GM19438 (cell line): ENCODE data around the gene SSTR5.

Experiments used
- ATAC-seq: cut with Tn5 transposase; IDR thresholded peaks from one replicate; pipeline ENCODE4 v1.9.1; 2021; ENCODE audit warnings: low read depth; ENCODE audit not compliant: unreplicated experiment

Gene SSTR5

DNA sequence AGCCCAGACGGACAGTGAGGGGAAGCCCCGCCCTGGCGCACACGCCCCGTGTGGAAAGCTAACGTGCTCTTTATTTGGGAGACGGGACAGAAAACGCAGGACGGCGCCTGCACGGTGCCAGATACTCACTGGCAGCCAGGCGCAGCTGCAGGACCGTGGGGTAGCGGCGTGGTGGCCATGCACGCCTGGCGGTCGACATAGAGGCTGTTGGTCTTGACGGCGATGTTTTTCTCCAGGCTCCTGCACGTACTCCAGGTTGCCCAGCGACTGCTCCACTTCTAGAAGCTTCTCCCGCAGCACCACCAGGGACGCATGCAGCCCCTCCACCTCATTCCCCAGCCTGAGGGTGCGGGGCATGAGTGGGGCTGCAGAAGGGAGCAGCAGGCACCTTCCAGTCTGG lies 28.6 kb downstream of the SSTR5 start:
- ATAC-seq: no peak

GRCh38 chr16:1101573-1102332 lies 29.2 kb downstream of the SSTR5 start:
- ATAC-seq: no peak

GRCh38 chr16:1102333-1102700 lies 29.8 kb downstream of the SSTR5 start:
- ATAC-seq: no peak

DNA sequence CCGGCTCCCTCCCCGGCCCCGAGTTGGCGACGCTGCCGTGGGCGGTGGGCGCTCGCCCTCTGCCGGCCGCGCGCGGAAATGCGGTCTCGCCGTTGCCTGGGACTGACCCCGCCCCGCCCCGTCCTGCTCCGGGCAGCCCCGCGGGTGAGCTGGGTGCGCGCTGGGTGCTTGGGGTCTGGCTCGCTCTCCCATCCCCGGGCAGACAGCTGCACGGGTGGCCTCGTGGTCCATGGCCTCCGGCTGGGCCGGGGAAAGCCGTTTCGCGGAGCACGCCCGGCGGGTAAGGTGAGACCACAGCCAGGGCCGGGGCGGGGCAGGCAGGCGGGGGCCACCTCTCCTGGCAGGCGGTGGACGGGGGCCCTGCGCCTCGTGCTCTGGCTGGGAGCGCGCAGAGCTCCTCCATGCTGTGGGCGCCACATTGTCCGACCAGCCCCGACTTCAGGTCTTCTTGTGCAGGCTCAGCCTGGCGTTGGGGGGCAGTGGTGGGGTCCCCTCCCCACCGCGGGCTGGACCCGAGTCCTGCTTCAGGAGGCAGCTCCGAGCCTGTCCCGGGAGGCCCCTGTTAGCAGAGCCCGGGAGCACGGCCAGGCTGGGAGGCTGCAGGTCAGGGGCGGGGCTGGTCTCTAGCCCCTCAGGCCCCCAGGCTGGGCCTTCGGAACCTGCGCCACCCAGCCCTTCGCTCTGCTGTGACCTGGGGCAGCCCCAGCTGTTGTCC lies 30.5 kb downstream of the SSTR5 start:
- no peak for ATAC-seq

GRCh38 chr16:1103636-1103980 lies 31.1 kb downstream of the SSTR5 start:
- no peak for ATAC-seq

- no peak for ATAC-seq
Observed at GRCh38 chr16:1105888-1106620, 33.5 kb downstream of the SSTR5 start.

GRCh38 chr16:1106659-1107058 lies 34.1 kb downstream of the SSTR5 start:
- ATAC-seq: no peak

DNA sequence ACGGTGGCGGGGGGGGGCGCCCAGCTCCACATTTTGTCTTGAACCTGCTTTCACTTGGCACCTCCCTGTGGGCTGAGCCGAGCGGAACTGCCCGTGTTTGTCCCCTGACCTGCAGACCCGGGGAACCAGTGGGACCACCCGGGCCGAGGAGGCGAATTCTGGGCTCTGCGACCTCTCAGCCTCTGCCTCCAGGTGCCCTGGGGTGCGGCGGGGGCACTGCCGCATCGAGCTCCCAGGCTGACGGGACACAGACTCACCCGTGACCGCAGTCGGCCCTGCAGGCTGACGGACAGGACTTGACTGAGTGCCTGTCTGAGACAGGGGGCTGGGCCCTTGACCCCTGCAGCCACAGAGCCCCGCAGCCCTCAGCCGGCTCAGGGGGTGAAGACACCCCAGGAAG lies 34.6 kb downstream of the SSTR5 start:
- no peak for ATAC-seq

DNA sequence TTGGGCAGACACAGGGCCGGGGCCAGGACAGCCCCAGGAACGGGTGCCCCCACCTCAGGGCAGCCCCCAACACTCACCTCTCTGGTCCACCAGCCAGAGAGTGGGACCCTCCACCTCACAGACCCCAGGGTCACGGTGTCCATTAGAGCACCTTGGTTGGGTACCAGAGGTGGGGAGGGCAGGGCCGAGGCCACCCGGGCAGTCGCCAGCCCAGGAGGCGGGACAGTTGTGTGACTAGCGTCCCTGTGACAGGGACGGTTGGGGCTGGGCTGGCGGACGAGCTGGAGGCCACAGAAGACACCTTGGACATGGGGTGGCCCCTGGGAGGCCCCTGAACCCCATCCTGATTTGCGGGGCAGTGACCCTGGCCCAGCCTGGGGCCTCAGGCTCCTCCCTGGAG lies 35.2 kb downstream of the SSTR5 start:
- ATAC-seq: no peak

- ATAC-seq: no peak
Observed at GRCh38 chr16:1108299-1109252, 36.0 kb downstream of the SSTR5 start.

DNA sequence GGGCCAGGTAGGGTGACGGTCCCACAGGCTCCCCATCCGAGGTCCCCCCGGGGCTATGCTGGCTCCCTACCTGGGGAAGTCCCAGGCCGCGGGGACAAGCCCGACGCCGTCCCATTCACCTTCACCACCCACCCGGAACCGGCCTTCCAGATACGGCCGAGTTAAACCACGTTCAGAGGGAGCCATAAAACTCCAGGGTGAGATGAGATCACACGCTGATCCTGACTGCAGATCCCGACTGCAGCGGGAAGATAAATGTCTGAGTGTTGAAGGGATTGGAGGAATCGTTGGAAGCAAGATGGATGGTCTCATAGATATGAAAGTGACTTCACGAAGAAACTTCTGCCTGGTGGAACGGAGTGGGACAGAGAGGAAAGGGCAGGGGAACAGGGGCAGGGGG lies 37.1 kb downstream of the SSTR5 start:
- ATAC-seq: no peak

GRCh38 chr16:1112506-1113184 lies 40.1 kb downstream of the SSTR5 start:
- ATAC-seq: no peak

DNA sequence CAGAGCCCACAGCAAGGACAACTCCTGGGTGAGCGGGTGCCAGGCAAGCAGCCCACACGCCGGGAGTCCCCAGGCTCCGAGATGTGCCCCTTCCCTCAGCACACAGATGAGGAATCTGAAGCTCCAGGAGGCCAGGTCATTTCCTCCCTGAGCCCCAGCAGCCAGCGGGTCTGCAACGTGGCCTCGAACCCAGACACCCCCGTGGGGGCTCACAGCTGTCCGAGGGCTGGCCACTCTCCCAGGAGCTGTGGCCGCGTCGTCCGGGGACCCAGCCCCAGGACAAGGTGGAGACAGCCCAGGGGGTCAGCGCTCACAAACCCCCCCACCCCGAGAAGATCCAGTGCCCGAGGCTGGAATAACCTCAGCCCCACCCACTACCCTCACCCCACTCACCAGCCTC lies 40.9 kb downstream of the SSTR5 start:
- ATAC-seq: no peak

- ATAC-seq: no peak
Observed at GRCh38 chr16:1113889-1114526, 41.5 kb downstream of the SSTR5 start.

- no peak for ATAC-seq
Observed at GRCh38 chr16:1116693-1117077, 44.1 kb downstream of the SSTR5 start.

DNA sequence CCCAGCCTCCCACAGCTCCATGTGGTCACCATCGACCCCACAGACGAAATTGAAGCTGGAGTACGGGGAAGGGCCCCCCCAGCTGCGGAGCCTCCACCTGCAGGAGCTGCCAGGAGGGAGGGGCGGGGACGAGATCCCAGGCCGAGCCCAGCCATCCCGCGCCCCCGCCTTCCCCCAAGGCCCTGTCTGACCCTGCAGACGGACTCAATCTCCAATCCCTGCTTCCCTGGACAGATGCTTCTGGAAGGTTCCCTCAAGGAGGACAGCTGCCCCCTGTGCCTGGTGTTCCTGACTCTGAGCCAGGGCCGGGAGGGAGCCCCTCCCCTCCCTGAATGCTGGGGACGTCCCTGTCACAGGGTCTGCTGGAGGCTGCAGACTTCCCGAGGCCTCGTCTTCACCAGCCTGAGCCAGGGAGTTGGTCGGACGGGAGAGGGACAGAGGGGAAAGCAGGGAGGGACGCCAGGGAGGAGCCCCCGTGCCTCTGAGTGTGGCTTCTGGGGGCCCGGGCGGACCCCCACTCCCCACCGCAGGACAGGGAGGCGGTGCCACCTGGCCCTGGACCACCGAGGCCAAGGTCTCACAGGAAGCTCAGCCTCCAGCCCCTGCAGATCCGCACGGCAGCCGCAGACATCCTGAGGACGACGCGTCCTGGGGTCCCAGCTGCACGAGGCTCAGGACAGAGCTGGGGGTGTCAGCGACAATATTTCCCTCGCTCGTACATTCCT lies 44.8 kb downstream of the SSTR5 start:
- no peak for ATAC-seq

DNA sequence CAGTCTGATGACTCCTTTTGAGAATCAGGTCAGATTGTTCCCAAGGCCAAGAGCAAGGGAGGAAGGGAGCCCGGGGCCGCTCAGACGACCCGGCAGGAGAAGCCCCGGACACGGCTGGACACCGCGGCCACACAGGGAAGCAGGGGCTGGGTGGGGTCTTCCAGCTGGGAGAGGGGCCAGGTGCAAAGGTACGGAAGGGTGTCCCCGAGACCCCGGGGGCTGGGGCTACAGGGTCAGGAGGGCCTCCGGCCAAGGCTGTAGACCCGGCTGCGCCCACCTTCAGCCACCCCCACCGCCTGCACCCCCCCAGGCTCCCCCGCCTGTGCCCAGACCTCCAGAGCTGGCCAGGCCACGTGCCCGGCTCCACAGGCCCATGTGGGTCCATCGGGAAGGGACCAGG lies 45.4 kb downstream of the SSTR5 start:
- no peak for ATAC-seq

GRCh38 chr16:1119129-1119528 lies 46.6 kb downstream of the SSTR5 start:
- ATAC-seq: no peak
